CD4-positive, alpha-beta T cell treated with Interleukin-1 beta for 1 hour (primary cell): ENCODE results near the gene SLC6A11.

ENCODE experiments used
- DNase-seq, 2 donors: peaks; one replicate each; pipeline ENCODE4 v3.0.0-alpha.2; 2020 to 2022

SLC6A11 gene

DNA sequence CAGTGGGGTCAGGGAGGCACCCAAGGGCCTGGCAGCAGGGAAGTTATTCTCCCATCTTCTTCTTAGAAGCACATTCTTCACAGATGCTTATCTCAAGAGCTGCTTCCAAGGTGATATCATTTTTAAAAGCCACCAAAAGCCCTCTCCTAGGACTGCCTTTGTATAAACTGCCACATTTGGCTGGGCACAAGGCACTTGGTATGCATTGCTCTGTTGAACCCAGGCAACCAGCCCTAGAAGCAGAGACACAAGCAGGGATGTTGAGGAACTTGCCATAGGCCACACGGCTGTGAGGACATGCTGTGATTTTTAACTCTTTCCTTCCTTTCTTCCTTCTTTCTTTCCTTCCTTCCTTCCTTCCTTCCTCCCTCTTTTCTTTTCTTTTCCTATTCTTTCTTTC lies 169.2 kb downstream of the SLC6A11 start:
- DNase-seq, result no peak

DNA sequence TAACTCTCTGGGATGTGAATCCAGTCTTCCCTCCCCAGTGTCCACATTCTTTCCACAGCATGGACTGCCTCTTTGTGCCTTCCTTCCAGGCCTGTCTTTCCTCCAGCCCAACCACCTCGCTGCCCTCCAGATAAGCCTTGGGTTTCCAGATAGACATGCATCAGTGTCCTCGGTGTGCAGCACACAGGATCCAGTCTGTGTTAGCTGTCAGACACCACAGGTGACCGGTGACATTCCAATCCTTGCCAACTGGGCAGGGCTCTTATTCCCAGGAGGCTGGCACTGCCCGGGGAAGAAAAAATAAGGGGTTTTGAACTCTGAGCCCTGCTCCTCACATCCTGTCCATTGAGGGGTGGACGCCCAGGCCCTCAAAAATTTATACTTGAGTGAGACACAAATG lies 170.6 kb downstream of the SLC6A11 start:
- DNase-seq, result no peak

DNA sequence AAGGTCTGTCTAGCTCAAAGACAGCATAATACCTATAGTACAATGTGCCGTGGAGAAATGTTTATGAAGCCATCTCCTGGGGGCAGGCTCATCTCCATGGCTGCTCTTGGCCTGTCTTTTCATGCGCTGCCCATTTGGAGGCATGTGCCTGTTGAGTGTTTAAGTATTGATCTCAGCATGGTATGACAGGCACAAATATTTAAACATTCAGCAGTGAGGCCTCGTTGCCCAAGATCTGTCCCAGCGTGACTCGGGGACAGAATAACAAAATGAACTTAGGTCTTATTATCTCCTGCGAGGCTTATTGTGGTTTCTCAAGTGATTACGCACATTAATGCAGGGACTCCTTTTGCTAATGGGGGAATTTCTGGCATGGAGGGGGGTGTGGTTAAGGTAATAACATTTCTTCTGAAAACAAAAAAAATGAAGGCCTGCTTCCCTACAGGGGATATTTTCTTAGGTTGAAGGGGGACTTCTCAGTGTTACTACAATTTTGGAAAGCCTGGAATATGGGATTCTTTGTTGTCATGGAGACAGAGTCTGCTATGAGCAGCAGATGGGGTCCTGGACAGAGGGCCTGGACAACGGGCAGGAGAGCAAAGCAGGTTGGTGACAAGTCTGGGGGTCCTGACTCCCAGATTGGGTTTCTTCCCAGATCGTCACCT lies 172.1 kb downstream of the SLC6A11 start:
- DNase-seq, result no peak

DNA sequence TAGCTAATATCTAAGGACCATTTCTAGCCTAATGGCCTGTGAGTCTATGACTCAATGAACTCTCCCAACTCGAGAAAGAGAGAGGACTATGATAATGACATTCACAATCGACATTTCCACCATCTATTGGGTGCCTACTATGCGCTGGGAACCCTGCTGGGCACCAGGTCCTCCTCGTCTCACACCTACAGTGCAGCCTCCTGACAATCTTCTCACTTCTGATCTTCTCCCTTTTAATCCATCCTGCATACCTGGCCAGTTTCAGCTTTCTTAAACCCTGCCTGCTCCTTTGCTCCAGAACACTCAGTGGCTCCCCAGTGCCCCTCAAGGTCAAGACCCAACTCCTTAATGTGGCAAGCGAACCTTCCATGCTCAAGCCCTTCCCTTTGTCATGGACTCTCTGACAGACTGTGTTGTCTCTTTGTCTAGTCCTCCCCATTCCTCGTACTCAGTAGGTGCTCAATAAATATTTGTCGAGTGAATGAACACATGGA lies 173.0 kb downstream of the SLC6A11 start:
- DNase-seq, result no peak
